Omental fat pad (tissue), 4 donors: Measurements from ENCODE around the gene GAA. TPM values are rescaled to one million over a fixed set of nuclear protein-coding genes. Genes with fewer than 3 reads are reported as not detected.

Experiments
- ATAC-seq: fragments of 150-250 bp; one replicate; pipeline ENCODE4 v1.9.1; 2016; ENCODE audit warnings: mild to moderate bottlenecking, moderate library complexity; ENCODE audit not compliant: low FRiP score
- DNase-seq: peaks from one replicate; pipeline ENCODE4 v3.0.0-alpha.2; 2019; ENCODE audit warnings: low spot score
- small RNA-seq: library from RNA; depleted of rRNA; stranded (forward); fragments of <200 nt; gene quantifications from one replicate; pipeline ENCODE3, GENCODE V24; 2016
- total RNA-seq, 4 donors: library from RNA; depleted of rRNA; stranded (reverse); fragments of >200 nt; gene quantifications; one replicate each; pipeline ENCODE4 v1.1.0, GENCODE V29; 2016
- TF ChIP-seq, protein P1 (sequence below), 3 donors: fragments of 450-650 bp; IDR thresholded peaks; one replicate each; pipeline ENCODE4 v1.5.1; 2016 to 2017; ENCODE audit warnings: antibody characterized with exemption in 3 of 3, mild to moderate bottlenecking in 3 of 3, moderate library complexity in 2 of 3

Gene GAA
- total RNA-seq, 4 donors from 2014 or later, result 52.8 to 83.0 (median 64.8) TPM

DNA sequence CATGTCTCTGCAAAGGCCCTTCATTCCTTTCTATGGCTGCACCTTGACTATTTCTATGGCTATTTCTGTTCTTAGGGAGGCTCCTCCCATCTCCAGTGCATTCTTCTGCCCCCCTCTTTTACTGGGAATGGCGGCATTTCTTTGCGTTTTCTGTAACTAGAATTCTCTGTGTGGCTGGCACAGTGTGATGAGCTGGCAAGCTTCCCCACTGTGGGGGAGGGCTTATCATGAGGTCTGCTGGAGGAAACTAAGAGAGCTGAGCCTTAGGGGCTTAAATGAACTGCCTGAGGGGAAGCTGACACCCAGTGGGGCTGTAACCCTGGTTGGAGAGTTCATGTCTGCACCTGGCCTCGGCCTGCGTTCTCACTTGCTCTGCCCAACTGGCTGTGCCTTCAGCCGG lies 67.0 kb downstream of the GAA start:
- ATAC-seq (no peak), DNase-seq (no peak)
- TF ChIP-seq, protein P1, sequence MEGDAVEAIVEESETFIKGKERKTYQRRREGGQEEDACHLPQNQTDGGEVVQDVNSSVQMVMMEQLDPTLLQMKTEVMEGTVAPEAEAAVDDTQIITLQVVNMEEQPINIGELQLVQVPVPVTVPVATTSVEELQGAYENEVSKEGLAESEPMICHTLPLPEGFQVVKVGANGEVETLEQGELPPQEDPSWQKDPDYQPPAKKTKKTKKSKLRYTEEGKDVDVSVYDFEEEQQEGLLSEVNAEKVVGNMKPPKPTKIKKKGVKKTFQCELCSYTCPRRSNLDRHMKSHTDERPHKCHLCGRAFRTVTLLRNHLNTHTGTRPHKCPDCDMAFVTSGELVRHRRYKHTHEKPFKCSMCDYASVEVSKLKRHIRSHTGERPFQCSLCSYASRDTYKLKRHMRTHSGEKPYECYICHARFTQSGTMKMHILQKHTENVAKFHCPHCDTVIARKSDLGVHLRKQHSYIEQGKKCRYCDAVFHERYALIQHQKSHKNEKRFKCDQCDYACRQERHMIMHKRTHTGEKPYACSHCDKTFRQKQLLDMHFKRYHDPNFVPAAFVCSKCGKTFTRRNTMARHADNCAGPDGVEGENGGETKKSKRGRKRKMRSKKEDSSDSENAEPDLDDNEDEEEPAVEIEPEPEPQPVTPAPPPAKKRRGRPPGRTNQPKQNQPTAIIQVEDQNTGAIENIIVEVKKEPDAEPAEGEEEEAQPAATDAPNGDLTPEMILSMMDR (IDR thresholded peaks at IDR 0.05), result no peak

DNA sequence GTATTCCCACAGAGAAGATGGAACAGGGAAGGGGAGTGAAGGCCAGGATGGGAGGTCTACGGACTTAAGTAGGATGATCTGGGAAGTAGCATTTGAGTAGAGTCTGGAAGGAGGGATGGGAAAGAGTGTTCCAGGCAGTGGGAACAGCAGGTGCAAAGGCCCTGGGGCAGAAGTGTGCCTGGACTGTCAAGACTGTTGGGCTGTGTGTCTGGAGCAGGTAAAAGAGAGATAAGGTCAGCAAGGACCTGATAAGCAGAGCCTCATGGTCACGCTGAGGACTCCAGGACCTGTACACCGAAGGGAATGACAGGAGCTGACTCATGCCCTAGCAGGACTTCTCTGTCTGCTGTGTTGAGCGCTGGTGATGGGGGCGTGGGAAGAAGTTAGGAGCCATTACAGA lies 67.7 kb downstream of the GAA start:
- ATAC-seq (no peak), DNase-seq (no peak)
- TF ChIP-seq, protein P1 (IDR thresholded peaks at IDR 0.05), result no peak

Small RNA genes within 50 kb of the gene (small RNA-seq; reads per million reads assigned to genes)
- not detected for gene AC087741.2
- not detected for gene MIR1268B

Other genes starting within 250 kb of the GAA start
- gene TBC1D16, start 65.7 kb upstream of the GAA start, total RNA-seq, result 10 to 100 TPM; 46.1 to 97.9 (median 65.3) TPM
- 1 to 10 TPM; 3.5 to 8.8 (median 5.3) TPM for gene CCDC40, start 64.9 kb upstream of the GAA start, total RNA-seq
- gene EIF4A3, start 45.5 kb downstream of the GAA start, total RNA-seq, result 100 to 1,000 TPM in 2 of 4 donors, 10 to 100 TPM in 2; 49.0 to 218 (median 112) TPM
- under 1 TPM in 2 of 4 donors, not detected in 2; 0.37 to 0.63 TPM for gene CARD14, start 68.4 kb downstream of the GAA start, total RNA-seq
- 10 to 100 TPM; 16.2 to 32.2 (median 28.0) TPM for gene SGSH, start 118.8 kb downstream of the GAA start, total RNA-seq
- gene SLC26A11, start 118.8 kb downstream of the GAA start, total RNA-seq, result 10 to 100 TPM in 3 of 4 donors, 1 to 10 TPM in 1; 9.1 to 18.9 (median 11.3) TPM
- 100 to 1,000 TPM in 2 of 4 donors, 10 to 100 TPM in 2; 83.6 to 205 (median 103) TPM for gene RNF213, start 159.3 kb downstream of the GAA start, total RNA-seq